Left ventricle myocardium superior (tissue), 1 donor: Measurements from ENCODE around the gene NCDN. TPM values are rescaled to one million over a fixed set of nuclear protein-coding genes. Genes with fewer than 3 reads are reported as not detected.

Experiments
- ATAC-seq: fragments of 200-7000 bp; cut with Tn5 transposase; one replicate; pipeline ENCODE4 v1.9.1; 2020; ENCODE audit warnings: mild to moderate bottlenecking, moderate library complexity
- DNase-seq: peaks from one replicate; pipeline ENCODE4 v3.0.0-alpha.2; 2020
- intact Hi-C: fragments of 100-400 bp; cut with micrococcal nuclease; formaldehyde crosslinking; loops from one replicate; pipeline ENCODE4 v1.11.0; 2022
- long read RNA-seq: library from polyadenylated mRNA; unstranded; transcript quantifications from one replicate; pipeline ENCODE4 v2.0.0, GENCODE V29; 2021
- total RNA-seq: library from RNA; stranded (reverse); fragmentation: NEBNext Ultra II Directional; extraction: Animal tissue kit (Norgen Biotek cat#: 25700); gene quantifications from one replicate; pipeline ENCODE4 v1.2.1, GENCODE V29; 2021
- donor health status: DM: no; HTN: yes; CAD: no; lungs with severe emphysema.

The NCDN gene
- 24.5 TPM for total RNA-seq
- long read RNA-seq, transcript NCDN-201 (8 exons, 3,433 nt), result major isoform, 5 of 31 reads
- long read RNA-seq, partial matches to known transcripts, result 22 of 31 reads
- long read RNA-seq, other reads (novel, unspliced or antisense), result 1 of 31 reads

DNA sequence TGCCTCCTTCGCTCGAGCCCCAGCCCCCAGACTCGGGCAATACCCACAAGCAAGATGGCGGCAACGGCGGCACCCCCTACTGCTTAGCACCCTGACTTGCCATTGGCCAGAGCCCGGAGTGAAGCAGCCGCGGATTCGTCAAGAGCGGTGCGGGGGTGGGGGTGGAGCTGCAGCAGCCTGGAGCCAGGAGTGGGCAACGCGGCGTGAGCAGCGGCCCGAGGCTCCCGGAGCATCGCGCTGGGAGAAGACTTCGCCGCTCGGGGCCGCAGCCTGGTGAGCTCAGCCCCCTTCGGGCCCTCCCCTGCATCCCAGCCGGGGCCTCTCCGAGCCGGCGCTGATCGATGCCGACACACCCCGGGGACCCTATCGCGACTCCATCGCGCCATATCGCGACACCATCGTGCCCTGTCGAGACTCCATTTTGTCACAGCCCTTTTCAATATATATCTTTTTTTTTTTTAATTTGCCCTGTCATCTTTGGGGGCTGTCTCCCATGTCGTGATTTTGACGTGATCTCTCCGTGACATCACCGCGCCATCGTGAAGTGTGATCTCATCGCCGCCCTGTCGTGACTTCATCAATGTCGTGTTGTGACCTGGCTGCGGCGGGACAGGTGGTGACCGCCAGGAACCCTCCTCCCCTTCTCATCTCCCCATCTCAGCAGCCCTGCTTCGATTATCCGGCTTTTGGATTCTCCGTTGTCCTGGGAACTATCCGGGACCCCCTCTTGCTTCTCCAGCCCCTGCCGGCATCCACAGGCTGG lies at the start of gene NCDN:
NCDN (plus strand) TSS at position 189 of the 763 bp plus-strand sequence; CDS start at position 581, 392 bp downstream.
- DNase-seq (peak; percentile 98), ATAC-seq (peak; percentile 94)
- intact Hi-C loops, result loop anchor here (5.0 kb wide), 1 partner anchor 105 kb away; no protein-coding TSS in a partner anchor

GRCh38 chr1:35507947-35508346 lies 49.7 kb upstream of the NCDN start:
- ATAC-seq (peak; percentile 8), DNase-seq (no peak)
- intact Hi-C loops, result no loop called here

DNA sequence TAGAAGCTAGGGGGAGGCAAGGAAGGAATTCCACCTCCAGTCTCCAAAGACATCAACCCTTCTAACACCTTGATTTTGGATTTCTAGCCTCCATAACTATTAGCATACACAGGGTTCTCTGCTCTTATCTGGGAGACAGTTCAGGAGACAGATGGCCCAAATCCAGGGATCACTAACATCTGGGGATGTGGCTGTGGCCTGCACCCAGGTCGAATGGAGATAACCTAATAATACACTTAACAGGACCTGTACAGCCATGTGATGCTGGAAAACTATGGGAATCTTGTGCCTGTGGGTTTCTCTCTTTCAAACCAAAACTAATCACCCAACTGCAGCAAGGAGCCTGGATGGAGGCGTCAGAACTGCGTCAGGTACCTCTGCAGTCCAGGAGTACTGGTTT lies 48.0 kb upstream of the NCDN start:
- no peak for DNase-seq
- intact Hi-C loops, result no loop called here
- ATAC-seq, result no peak

DNA sequence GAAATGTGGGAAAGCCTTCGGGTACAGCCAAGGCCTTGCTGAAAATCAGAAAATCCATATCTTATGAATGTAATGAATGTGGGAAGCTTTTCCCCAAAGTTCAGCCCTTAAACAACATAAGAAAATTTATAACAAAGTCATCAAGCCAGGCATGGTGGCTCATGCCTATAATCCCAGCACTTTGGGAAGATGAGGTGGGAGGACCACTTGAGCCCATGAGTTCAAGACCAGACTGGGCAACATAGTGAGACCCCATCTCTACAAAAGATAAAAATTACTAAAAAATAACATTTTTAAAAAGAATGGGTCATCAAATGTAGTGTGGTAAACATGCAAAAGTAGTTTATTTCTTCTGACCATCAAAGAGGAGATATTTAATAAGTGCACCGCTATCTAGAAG lies 46.3 kb upstream of the NCDN start:
- intact Hi-C loops, result no loop called here
- no peak for DNase-seq
- ATAC-seq, result no peak

- no peak for ATAC-seq
- no peak for DNase-seq
- intact Hi-C loops, result no loop called here
Measured at GRCh38 chr1:35518183-35518582, 39.4 kb upstream of the NCDN start.

- ATAC-seq, result no peak
- intact Hi-C loops, result no loop called here
Measured at GRCh38 chr1:35519432-35519831, 38.2 kb upstream of the NCDN start.

DNA sequence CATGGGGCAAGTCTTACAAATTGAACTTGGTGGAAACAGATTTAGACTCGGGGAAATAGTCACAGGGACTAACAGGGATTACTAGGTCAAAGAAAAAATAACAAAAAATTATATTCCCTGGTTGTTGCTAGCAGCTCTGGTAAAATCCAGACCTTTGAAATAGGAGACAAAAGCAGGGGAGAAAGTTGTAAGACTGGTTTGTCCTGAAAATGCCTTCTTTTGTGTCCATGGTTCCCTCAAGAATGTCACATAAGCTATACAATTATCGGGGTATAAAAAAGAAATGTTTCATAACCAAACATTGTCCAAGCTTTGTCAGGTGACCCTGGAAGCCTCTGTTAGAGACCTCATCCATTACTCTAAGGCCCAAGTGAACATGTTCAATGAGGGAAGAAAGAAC lies 33.5 kb upstream of the NCDN start:
- ATAC-seq (no peak), DNase-seq (no peak)
- intact Hi-C loops, result no loop called here

More at GRCh38 chr1:35519432-35519831, 38.2 kb upstream of the NCDN start:
- no peak for DNase-seq

DNA sequence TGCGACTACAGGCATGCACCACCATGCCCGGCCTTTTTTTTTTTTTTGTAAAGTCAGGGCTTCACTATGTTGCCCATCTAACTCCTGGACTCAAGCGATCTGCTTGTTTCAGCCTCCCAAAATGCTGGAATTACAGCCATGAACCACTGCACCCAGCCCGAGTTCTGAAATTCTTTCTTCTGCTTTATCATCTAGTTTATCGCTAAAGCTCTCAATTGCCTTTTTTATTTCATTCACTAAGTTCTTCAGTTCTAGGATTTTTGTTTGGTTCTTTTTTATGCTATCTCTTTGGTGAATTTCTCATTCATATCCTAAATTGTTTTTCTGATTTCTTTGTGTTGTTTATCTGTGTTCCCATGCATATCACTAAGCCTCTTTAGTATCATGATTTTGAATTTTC lies 27.4 kb upstream of the NCDN start:
- DNase-seq (no peak), ATAC-seq (no peak)
- intact Hi-C loops, result loop anchor here (10.0 kb wide), 1 partner anchor 65 kb away; no protein-coding TSS in a partner anchor

DNA sequence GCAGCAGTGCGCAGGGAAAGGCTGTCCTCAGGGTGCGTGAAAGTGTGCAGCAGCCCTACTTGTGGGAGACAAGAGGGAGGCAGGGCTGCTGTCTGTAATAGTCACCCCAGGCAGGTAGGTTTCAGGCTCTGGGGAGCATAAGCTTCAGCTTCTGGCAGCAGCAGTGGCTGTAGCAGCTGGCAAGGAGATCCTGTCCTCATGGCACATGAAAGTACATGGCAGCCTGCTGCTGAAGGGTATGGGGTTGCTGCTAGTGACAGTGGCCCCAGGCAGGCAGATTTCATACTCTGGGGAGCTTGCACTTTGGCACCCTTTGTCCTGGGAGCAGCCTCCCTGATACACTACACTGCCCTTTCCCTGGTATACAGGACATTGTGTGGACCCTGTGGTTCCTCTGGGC lies 26.7 kb upstream of the NCDN start:
- peak; percentile 89 for ATAC-seq
- DNase-seq, result peak; percentile 47
- intact Hi-C loops, result loop anchor here (10.0 kb wide), 1 partner anchor 66 kb away; no protein-coding TSS in a partner anchor

DNA sequence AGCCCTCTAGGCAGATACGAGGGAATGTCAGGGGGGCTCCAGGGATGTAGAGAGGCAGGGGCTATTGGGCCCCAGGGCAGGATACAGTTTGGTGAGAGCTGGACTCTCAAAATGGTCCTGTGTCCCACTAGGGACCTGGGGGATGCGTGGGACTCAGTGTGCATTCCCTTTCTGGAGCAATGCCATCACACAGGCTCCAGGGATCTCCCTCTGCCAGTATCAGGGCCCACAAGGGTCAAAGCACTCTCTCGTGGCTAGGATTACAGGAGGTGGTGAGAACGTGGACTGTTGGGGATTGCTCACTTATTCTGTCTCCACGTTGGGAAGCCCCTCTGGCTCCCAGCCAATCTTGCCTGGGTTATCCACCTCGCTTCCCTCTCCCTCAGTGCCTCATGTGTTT lies 26.2 kb upstream of the NCDN start:
- intact Hi-C loops, result loop anchor here (10.0 kb wide), 1 partner anchor 67 kb away; no protein-coding TSS in a partner anchor
- ATAC-seq (peak; percentile 60), DNase-seq (no peak)

- ATAC-seq (peak; percentile 4), DNase-seq (no peak)
- intact Hi-C loops, result loop anchor here (10.0 kb wide), 1 partner anchor 68 kb away; no protein-coding TSS in a partner anchor
Measured at GRCh38 chr1:35532497-35533223, 24.9 kb upstream of the NCDN start.

- ATAC-seq (no peak), DNase-seq (no peak)
- intact Hi-C loops, result loop anchor here (10.0 kb wide), 1 partner anchor 69 kb away; no protein-coding TSS in a partner anchor
Measured at GRCh38 chr1:35533586-35533985, 24.0 kb upstream of the NCDN start.

GRCh38 chr1:35535243-35535642 lies 22.4 kb upstream of the NCDN start:
- DNase-seq (no peak), ATAC-seq (no peak)
- intact Hi-C loops, result loop anchor here (10.0 kb wide), 1 partner anchor 70 kb away; no protein-coding TSS in a partner anchor

GRCh38 chr1:35536556-35537162 lies 20.9 kb upstream of the NCDN start:
- DNase-seq (no peak), ATAC-seq (no peak)
- intact Hi-C loops, result loop anchor here (10.0 kb wide), 1 partner anchor 72 kb away; no protein-coding TSS in a partner anchor

GRCh38 chr1:35537806-35538205 lies 19.8 kb upstream of the NCDN start:
- intact Hi-C loops, result loop anchor here (10.0 kb wide), 1 partner anchor 73 kb away; no protein-coding TSS in a partner anchor
- DNase-seq, result no peak
- peak; percentile 6 for ATAC-seq

DNA sequence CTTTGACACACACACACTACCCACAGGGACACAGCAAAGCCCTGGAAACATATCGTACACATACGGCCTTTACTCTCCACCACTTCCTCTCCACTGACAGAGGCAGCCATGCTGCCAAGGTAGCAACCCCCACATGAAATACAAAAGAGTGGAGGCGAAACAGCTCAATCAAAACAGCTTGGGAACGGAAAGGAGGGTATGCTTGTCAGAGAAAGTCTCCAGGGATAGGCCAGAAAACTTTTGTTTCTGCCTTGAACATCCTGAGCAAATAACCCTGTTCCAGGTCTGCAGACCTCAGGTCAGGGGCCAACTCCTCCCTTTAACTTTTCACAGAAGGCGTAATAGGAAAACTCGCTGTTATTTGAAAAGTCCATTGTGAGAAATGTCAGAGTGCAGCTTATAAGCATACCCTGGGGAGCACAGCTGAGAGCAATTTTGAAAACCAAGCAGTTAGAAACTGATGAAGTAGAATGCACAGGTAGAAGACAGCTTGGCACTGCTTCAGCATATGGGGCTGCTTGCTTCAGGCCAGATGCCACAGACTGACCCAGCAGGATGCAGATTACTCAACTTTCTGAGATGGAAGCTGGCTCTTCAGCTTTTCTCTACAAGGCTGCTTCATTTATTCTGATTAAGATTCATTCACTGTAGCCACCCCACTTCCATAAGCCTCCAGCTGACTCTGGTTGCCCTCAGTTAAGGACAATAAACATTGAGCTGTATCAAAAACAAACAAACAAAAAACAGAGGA lies 18.4 kb upstream of the NCDN start:
- intact Hi-C loops, result loop anchor here (10.0 kb wide), 1 partner anchor 74 kb away; no protein-coding TSS in a partner anchor
- DNase-seq, result no peak
- peak; percentile 22 for ATAC-seq

- intact Hi-C loops, result loop anchor here (10.0 kb wide), 1 partner anchor 75 kb away; no protein-coding TSS in a partner anchor
- peak; percentile 66 for ATAC-seq
- no peak for DNase-seq
Measured at GRCh38 chr1:35539824-35540261, 17.8 kb upstream of the NCDN start.

- intact Hi-C loops, result no loop called here
- peak; percentile 85 for ATAC-seq
Measured at GRCh38 chr1:35544976-35545375, 12.6 kb upstream of the NCDN start.

More at GRCh38 chr1:35544976-35545375, 12.6 kb upstream of the NCDN start:
- DNase-seq, result peak; percentile 60
